Epithelial cell of proximal tubule (primary cell): ENCODE results near the gene MARCHF2. TPM values are rescaled to one million over a fixed set of nuclear protein-coding genes. Genes with fewer than 3 reads are reported as not detected.
A peak's percentile ranks its signal among the peaks of the same experiment; 100 is the strongest.

Experiments
- DNase-seq: peaks from one replicate; pipeline ENCODE4 v3.0.0-alpha.2; 2011; ENCODE audit warnings: low read depth
- H3K4me3 ChIP-seq: 2 replicates; pipeline ENCODE4 v1.5.1; 2011; ENCODE audit warnings: low read depth, mild to moderate bottlenecking, low read length
- CTCF ChIP-seq: conservative IDR thresholded peaks from 2 replicates; pipeline ENCODE4 v1.5.1; 2012; ENCODE audit warnings: low read depth, mild to moderate bottlenecking, low read length
- total RNA-seq: library from RNA; depleted of rRNA; stranded (reverse); fragments of >200 nt; gene quantifications from 2 replicates; pipeline ENCODE4 v1.2.3, GENCODE V29; 2015

Gene MARCHF2
- total RNA-seq, 1 donor from 2014 or later, result 58.9 TPM

GRCh38 chr19:8386990-8387389 lies 26.1 kb upstream of the MARCHF2 start:
- H3K4me3 ChIP-seq, result no peak overlapping the region
- DNase-seq, result no peak
- no peak for TF ChIP-seq CTCF

GRCh38 chr19:8387688-8388611 lies 25.2 kb upstream of the MARCHF2 start:
- no peak for DNase-seq
- no peak for TF ChIP-seq CTCF
- no peak overlapping the region for H3K4me3 ChIP-seq

- no peak for DNase-seq
- no peak for TF ChIP-seq CTCF
- H3K4me3 ChIP-seq, result no peak overlapping the region
These were observed 24.5 kb upstream of the MARCHF2 start for GRCh38 chr19:8388612-8388958.

GRCh38 chr19:8389891-8390616 lies 23.1 kb upstream of the MARCHF2 start, which contains the start of gene RAB11B:
RAB11B (plus strand) TSS chr19:8390360; CDS start chr19:8390417, 57 bp downstream.
- peak within 1 kb of the TSS; percentile 65 for H3K4me3 ChIP-seq
- no peak for TF ChIP-seq CTCF
- peak; percentile 99 for DNase-seq

- peak overlapping the region; percentile 65 for H3K4me3 ChIP-seq
- TF ChIP-seq CTCF, result no peak
- no peak for DNase-seq
These were observed 22.5 kb upstream of the MARCHF2 start for GRCh38 chr19:8390617-8390981.

- DNase-seq, result no peak
- no peak for TF ChIP-seq CTCF
- peak overlapping the region; percentile 33 for H3K4me3 ChIP-seq
These were observed 21.7 kb upstream of the MARCHF2 start for GRCh38 chr19:8391198-8392016.
